Right lobe of liver (tissue), 6 donors: ENCODE measurements around the gene TARBP1. TPM values are rescaled to one million over a fixed set of nuclear protein-coding genes. Genes with fewer than 3 reads are reported as not detected.

Experiments used
- ATAC-seq, 4 donors: fragments of 200-7000 bp; cut with Tn5 transposase; one replicate each; pipeline ENCODE4 v1.9.1; 2020; ENCODE audit warnings: mild to moderate bottlenecking in 4 of 4, moderate library complexity in 4 of 4
- DNase-seq, 3 donors: peaks; one replicate each; pipeline ENCODE4 v3.0.0-alpha.2; 2020
- H3K27ac ChIP-seq, 3 donors: fragments of 200-600 bp; one replicate each; pipeline ENCODE4 v1.8.0; 2022
- H3K27me3 ChIP-seq, 2 donors: fragments of 200-600 bp; one replicate each; pipeline ENCODE4 v1.8.0; 2022
- H3K36me3 ChIP-seq, 4 donors: fragments of 200-600 bp; sonication (generic) in 1 of 4; one replicate each; pipeline versions ENCODE4 v1.5.1 to v1.8.0; 2017 to 2022; ENCODE audit warnings: control low read depth in 1 of 4
- H3K4me1 ChIP-seq, 4 donors: fragments of 200-600 bp; sonication (generic) in 1 of 4; one replicate each; pipeline versions ENCODE4 v1.5.1 to v1.8.0; 2017 to 2022; ENCODE audit warnings: control low read depth in 1 of 4
- H3K4me3 ChIP-seq, 3 donors: fragments of 200-600 bp; one replicate each; pipeline ENCODE4 v1.8.0; 2022
- H3K9me3 ChIP-seq, 4 donors: fragments of 200-600 bp; sonication (generic) in 1 of 4; one replicate each; pipeline versions ENCODE4 v1.5.1 to v1.8.0; 2017 to 2022; ENCODE audit warnings: control low read depth in 1 of 4
- POLR2A ChIP-seq: fragments of 450-650 bp; IDR thresholded peaks from one replicate; pipeline ENCODE4 v1.6.1; 2017; ENCODE audit warnings: antibody characterized with exemption, mild to moderate bottlenecking
- WGBS: methylation state at CpG from one replicate; pipeline ENCODE4 v1.1.6; 2018; ENCODE audit warnings: low coverage, low lambda C conversion rate; ENCODE audit not compliant: insufficient coverage; ENCODE audit errors: missing lambda C conversion rate; 5-methylcytosine and 5-hydroxymethylcytosine counted together
- intact Hi-C, 2 donors: fragments of 100-400 bp; cut with DNase I; formaldehyde crosslinking; loops; one replicate each; pipeline versions ENCODE4 v1.11.2 to v1.14.1; 2022
- total RNA-seq, 6 experiments: library from RNA; depleted of rRNA in 2 of 6; stranded (reverse); fragments of >200 nt in 2 of 6; fragmentation: NEBNext Ultra II Directional in 3 of 6; extraction: Animal tissue kit (Norgen Biotek cat#: 25700) in 3 of 6; gene quantifications; one replicate each; pipeline versions ENCODE4 v1.1.0 to v1.2.4, GENCODE V29; 2016 to 2023
- TF ChIP-seq, protein P1 (sequence below), 4 donors: fragments of 200-600 bp in 3 of 4; fragments of 450-650 bp in 1 of 4; IDR thresholded peaks; one replicate each; pipeline versions ENCODE4 v1.5.1 to v1.8.0; 2016 to 2022; ENCODE audit warnings: antibody characterized with exemption in 4 of 4, mild to moderate bottlenecking in 2 of 4
- donor health status: DM: no; HTN: yes; CAD: no.
- donor health status: DM: no; HTN: no; CAD: no.
- donor health status: DM: no; HTN: no; CAD: no.
- donor health status: DM: no; HTN: yes; CAD: no.
- donor health status: DM: no; HTN: yes; CAD: no.

The TARBP1 gene
- total RNA-seq, 6 experiments from 2014 or later = 7.2 to 16.7 (median 8.0) TPM

DNA sequence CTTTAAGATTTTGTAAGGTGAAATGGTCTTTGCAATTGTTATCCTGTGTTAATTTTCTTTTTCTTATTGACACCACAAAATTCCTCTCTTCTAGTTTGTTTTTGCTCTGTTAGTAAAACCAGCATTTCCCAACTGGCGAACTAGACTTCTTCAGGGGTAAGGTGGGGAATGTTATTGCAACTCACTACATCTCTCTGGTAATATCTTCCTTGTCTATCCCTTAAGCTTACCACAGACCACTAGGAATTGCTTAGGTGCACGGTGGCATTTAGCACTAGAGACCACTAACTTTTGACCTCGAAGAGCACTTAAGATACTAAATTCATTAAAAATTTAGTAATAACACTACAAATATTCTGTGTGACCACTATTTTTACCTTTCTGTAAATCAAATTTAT lies 109.9 kb downstream of the TARBP1 start:
- H3K27ac ChIP-seq = no peak overlapping the region
- no peak overlapping the region for H3K4me3 ChIP-seq
- H3K9me3 ChIP-seq = no peaks in the 10 kb centered on the region
- TF ChIP-seq, protein P1, sequence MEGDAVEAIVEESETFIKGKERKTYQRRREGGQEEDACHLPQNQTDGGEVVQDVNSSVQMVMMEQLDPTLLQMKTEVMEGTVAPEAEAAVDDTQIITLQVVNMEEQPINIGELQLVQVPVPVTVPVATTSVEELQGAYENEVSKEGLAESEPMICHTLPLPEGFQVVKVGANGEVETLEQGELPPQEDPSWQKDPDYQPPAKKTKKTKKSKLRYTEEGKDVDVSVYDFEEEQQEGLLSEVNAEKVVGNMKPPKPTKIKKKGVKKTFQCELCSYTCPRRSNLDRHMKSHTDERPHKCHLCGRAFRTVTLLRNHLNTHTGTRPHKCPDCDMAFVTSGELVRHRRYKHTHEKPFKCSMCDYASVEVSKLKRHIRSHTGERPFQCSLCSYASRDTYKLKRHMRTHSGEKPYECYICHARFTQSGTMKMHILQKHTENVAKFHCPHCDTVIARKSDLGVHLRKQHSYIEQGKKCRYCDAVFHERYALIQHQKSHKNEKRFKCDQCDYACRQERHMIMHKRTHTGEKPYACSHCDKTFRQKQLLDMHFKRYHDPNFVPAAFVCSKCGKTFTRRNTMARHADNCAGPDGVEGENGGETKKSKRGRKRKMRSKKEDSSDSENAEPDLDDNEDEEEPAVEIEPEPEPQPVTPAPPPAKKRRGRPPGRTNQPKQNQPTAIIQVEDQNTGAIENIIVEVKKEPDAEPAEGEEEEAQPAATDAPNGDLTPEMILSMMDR (IDR thresholded peaks at IDR 0.05) = no peak
- TF ChIP-seq POLR2A = no peak
- DNase-seq (no peak), ATAC-seq (no peak)
- peaks cover 0 to 11% (median 5%) of the 10 kb centered on the region in 4 donors for H3K4me1 ChIP-seq
- intact Hi-C loops = no loop called here
- WGBS = 93% methylated on average over 3 of the region's 3 CpGs
- no peaks in the 10 kb centered on the region for H3K36me3 ChIP-seq
- H3K27me3 ChIP-seq = no peaks in the 10 kb centered on the region

DNA sequence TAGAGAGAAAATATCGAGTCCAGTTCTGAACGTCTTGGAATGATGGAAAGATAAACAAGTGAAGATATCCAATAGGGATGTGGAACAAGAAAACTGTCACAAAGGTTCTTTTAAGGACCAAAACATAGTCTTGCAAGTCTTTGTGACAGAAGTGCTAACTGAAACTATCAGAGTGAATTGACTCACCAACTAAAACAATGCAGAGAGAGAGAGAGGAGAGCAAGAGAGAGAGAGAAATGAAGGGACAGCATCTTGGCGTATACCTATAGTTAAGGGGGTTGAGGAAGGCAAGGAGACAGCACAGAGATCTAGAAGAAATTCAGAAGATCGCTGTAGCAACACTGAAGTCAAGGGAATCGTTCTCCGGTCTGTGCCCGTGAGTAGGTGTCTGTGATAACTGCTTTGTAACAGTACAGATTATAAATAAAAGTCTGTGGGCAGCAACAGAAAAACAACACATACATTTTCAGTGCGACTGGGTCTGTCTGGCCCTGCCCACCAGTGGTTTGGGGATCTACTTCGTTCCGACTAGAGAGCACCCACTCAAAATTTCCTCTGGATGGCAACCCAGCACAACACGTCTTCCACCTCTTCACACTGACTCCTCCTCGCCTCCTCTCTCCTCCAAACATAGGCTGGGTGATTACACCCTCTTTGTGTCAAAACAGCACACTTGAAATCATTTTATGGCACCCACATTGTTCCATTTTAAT lies 110.5 kb downstream of the TARBP1 start:
- 70% methylated on average over 12 of the region's 12 CpGs for WGBS
- peaks cover 0 to 10% (median 5%) of the 10 kb centered on the region in 4 donors for H3K4me1 ChIP-seq
- no peak for ATAC-seq
- no peak overlapping the region for H3K27ac ChIP-seq
- H3K27me3 ChIP-seq = no peaks in the 10 kb centered on the region
- H3K4me3 ChIP-seq = no peak overlapping the region
- H3K9me3 ChIP-seq = no peaks in the 10 kb centered on the region
- TF ChIP-seq, protein P1 (IDR thresholded peaks at IDR 0.05) = no peak
- no peak for TF ChIP-seq POLR2A
- no peaks in the 10 kb centered on the region for H3K36me3 ChIP-seq
- intact Hi-C loops = no loop called here
- no peak for DNase-seq

DNA sequence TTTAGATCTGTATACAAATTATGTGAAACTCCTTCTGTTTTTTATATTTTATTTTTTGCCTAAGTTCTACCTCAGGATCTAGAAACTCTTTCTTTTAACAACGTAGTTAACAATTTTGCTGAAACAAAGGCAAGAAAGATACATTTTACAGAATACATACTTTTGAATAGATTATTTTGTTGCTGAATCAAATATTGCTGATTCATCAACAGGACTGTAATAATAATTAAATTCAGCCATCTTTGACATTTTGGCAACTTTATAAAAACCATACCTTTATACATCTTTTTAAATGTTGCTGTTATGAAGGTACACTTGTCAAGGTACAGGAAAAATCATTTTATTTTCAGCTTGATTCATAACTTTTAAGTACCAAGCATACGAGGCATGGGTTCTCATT lies 116.4 kb downstream of the TARBP1 start:
- Histone ChIP-seq H3K4me3 (no peak overlapping the region), H3K4me1 (no peaks in the 10 kb centered on the region), H3K27me3 (no peaks in the 10 kb centered on the region), H3K27ac (no peak overlapping the region), H3K36me3 (no peaks in the 10 kb centered on the region), H3K9me3 (no peaks in the 10 kb centered on the region)
- DNase-seq = no peak
- no peak for ATAC-seq
- intact Hi-C loops = no loop called here
- WGBS = 44% methylated on average over 2 of the region's 2 CpGs
- TF ChIP-seq POLR2A = no peak
- TF ChIP-seq, protein P1 (IDR thresholded peaks at IDR 0.05) = no peak

GRCh38 chr1:234361102-234361603 lies 117.8 kb downstream of the TARBP1 start:
- no peaks in the 10 kb centered on the region for H3K9me3 ChIP-seq
- no peak overlapping the region for H3K4me3 ChIP-seq
- no peaks in the 10 kb centered on the region for H3K4me1 ChIP-seq
- H3K27me3 ChIP-seq = no peaks in the 10 kb centered on the region
- TF ChIP-seq, protein P1 (IDR thresholded peaks at IDR 0.05) = no peak
- TF ChIP-seq POLR2A = no peak
- 68% methylated on average over 3 of the region's 3 CpGs for WGBS
- H3K27ac ChIP-seq = no peak overlapping the region
- no peaks in the 10 kb centered on the region for H3K36me3 ChIP-seq
- ATAC-seq (no peak), DNase-seq (no peak)
- intact Hi-C loops = no loop called here
